A549 (cell line): ENCODE results near the gene FBXW12.

Experiments
- CEBPB ChIP-seq, 2 experiments: fragments of >200 bp in 1 of 2; sonication (Bioruptor Twin) in 1 of 2; formaldehyde crosslinking in 1 of 2; IDR thresholded peaks; 2 replicates each; pipeline ENCODE4 v1.6.1; 2012 to 2016
- ZFP36 ChIP-seq: fragments of 450-650 bp; IDR thresholded peaks from 2 replicates; pipeline ENCODE4 v1.6.1; 2014; ENCODE audit warnings: borderline replicate concordance; ENCODE audit not compliant: partially characterized antibody
- TF ChIP-seq, protein P1 (sequence below): IDR thresholded peaks from 2 replicates; pipeline ENCODE4 v1.6.1; 2012
- TF ChIP-seq, protein P2 (sequence below): fragments of 200-600 bp; sonication (generic); IDR thresholded peaks from 2 replicates; pipeline ENCODE4 v1.6.1; 2016; ENCODE audit warnings: antibody characterized with exemption, mild to moderate bottlenecking, moderate library complexity

DNA sequence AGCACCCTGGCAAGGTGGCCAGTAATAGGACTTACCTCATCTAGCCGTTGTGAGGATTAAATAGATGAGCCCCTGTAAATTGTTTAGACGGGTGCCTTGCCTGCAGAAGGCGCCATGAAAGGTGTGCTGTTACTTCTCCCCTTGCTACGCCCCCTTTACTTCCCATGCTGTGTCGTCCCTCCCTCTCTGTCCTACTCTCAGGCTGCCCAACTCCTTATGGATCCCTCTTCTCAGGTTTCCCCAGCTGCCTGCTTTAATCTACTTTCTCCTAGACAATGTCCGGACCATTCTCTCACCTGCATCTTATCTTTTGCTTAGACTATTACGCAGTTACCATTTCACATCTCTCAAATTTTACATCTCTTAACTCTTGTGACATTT is 1.7 kb upstream of the FBXW12 start:
- no peak for TF ChIP-seq CEBPB (IDR thresholded peaks at IDR 0.05)
- TF ChIP-seq, protein P1, sequence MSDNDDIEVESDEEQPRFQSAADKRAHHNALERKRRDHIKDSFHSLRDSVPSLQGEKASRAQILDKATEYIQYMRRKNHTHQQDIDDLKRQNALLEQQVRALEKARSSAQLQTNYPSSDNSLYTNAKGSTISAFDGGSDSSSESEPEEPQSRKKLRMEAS, result no peak
- TF ChIP-seq, protein P2, sequence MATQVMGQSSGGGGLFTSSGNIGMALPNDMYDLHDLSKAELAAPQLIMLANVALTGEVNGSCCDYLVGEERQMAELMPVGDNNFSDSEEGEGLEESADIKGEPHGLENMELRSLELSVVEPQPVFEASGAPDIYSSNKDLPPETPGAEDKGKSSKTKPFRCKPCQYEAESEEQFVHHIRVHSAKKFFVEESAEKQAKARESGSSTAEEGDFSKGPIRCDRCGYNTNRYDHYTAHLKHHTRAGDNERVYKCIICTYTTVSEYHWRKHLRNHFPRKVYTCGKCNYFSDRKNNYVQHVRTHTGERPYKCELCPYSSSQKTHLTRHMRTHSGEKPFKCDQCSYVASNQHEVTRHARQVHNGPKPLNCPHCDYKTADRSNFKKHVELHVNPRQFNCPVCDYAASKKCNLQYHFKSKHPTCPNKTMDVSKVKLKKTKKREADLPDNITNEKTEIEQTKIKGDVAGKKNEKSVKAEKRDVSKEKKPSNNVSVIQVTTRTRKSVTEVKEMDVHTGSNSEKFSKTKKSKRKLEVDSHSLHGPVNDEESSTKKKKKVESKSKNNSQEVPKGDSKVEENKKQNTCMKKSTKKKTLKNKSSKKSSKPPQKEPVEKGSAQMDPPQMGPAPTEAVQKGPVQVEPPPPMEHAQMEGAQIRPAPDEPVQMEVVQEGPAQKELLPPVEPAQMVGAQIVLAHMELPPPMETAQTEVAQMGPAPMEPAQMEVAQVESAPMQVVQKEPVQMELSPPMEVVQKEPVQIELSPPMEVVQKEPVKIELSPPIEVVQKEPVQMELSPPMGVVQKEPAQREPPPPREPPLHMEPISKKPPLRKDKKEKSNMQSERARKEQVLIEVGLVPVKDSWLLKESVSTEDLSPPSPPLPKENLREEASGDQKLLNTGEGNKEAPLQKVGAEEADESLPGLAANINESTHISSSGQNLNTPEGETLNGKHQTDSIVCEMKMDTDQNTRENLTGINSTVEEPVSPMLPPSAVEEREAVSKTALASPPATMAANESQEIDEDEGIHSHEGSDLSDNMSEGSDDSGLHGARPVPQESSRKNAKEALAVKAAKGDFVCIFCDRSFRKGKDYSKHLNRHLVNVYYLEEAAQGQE, result no peak
- TF ChIP-seq ZFP36, result no peak
